ENCODE results near the gene RNASEH1.

Gene RNASEH1

DNA sequence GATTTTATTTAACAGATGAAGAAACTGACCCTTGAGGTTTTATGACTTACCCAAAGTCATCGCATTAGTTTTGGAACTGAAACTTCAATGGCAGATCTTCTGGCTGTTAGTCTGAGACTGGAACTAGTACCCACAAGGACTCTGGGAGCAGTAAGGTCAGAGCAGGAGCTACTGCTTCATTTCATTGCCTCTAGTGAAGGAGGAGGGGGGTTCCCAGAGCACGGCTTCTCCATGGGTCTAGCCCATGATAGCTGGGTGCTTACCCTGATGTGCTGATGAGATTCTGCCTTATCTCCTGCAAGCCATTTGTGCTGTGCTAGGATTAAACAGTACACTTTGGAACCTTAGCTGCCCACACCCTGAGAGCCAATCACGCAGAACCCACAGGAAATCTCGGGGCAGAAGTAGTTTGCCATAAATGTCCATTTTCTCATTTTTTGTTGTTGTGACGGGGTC lies 5.4 kb upstream of the RNASEH1 start:
- TF ChIP-seq, protein P1, sequence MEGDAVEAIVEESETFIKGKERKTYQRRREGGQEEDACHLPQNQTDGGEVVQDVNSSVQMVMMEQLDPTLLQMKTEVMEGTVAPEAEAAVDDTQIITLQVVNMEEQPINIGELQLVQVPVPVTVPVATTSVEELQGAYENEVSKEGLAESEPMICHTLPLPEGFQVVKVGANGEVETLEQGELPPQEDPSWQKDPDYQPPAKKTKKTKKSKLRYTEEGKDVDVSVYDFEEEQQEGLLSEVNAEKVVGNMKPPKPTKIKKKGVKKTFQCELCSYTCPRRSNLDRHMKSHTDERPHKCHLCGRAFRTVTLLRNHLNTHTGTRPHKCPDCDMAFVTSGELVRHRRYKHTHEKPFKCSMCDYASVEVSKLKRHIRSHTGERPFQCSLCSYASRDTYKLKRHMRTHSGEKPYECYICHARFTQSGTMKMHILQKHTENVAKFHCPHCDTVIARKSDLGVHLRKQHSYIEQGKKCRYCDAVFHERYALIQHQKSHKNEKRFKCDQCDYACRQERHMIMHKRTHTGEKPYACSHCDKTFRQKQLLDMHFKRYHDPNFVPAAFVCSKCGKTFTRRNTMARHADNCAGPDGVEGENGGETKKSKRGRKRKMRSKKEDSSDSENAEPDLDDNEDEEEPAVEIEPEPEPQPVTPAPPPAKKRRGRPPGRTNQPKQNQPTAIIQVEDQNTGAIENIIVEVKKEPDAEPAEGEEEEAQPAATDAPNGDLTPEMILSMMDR (IDR thresholded peaks at IDR 0.05; ENCODE audit: extremely low read depth, insufficient read depth, missing control alignments): no peak
- in situ Hi-C loops (cut with MboI; ENCODE audit: low pct_unique_long_range_greater_than_20kb, low sequenced_read_pairs, unreplicated experiment): no loop called here
- peak; percentile 67 for DNase-seq (ENCODE audit: low spot score)

DNA sequence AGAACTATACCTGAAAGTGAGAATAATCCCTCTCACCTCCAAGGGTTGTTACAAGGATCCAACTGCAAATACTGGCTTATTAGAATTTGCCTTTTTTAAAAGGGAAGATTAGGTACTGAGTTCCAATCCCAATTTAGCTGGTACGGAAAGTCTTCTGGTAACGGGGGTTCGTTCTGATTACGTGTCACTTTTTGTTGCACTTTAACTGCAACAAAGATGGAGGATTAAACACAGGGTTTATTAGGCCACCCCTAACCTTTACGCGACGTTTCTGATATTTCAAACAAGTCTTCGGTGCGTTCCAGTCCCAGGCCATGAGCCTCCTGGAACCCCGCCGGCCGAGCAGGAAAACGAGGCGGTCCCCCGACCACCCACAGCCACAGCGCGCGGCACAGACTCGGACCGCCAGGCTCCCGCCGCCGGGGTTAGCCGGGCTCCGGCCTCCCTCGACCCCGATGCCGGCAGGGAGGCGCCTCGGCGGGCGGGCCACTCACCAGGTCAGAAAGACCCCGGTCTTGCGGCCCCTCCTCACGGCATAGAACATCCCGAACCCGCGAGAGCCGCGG lies 411 bp downstream of the RNASEH1 start:
- in situ Hi-C loops (cut with MboI; ENCODE audit: low pct_unique_long_range_greater_than_20kb, low sequenced_read_pairs, unreplicated experiment): no loop called here
- TF ChIP-seq, protein P1 (IDR thresholded peaks at IDR 0.05; ENCODE audit: extremely low read depth, insufficient read depth, missing control alignments): no peak
- DNase-seq (ENCODE audit: low spot score): no peak

DNA sequence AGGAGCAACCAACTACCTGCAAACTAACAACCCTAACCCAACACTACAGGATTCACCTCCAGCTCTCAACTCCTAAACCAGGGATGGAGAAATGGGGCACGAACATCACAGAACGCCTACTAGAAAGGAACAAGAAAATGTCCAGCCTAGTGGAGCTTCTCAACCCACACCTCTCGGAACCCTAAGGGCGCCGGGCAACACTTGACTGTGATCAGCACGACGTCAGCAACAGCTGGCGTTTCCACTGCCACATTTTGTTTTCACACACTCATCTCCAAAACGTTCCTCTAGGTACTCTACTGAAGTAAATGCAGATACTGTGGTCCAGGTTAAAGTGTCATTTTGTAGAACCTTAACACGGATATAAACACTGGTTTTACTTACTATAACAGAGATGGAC lies 4.2 kb downstream of the RNASEH1 start:
- TF ChIP-seq, protein P1 (IDR thresholded peaks at IDR 0.05; ENCODE audit: extremely low read depth, insufficient read depth, missing control alignments): no peak
- no peak for DNase-seq (ENCODE audit: low spot score)
- in situ Hi-C loops (cut with MboI; ENCODE audit: low pct_unique_long_range_greater_than_20kb, low sequenced_read_pairs, unreplicated experiment): no loop called here

DNA sequence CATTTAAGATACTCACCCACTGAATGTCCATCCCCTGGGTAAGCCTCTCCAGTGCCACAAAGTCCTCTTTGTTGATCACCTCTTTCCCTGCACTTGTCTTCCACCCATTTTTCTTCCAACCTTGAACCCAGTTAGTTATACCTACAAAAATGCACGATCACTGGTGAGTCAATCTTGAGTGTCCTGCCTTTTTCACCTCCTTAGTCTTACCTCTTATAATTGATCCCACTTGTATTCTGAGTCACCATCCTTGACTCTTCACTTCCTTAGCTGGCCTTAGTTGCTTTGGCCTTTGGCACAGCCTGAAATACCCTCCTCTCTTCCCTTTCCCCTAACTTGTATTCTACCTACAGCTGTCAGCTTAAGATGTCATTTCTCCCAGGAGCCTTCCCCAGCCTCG lies 10.2 kb downstream of the RNASEH1 start:
- in situ Hi-C loops (cut with MboI; ENCODE audit: low pct_unique_long_range_greater_than_20kb, low sequenced_read_pairs, unreplicated experiment): no loop called here
- TF ChIP-seq, protein P1 (IDR thresholded peaks at IDR 0.05; ENCODE audit: extremely low read depth, insufficient read depth, missing control alignments): no peak
- DNase-seq (ENCODE audit: low spot score): no peak

DNA sequence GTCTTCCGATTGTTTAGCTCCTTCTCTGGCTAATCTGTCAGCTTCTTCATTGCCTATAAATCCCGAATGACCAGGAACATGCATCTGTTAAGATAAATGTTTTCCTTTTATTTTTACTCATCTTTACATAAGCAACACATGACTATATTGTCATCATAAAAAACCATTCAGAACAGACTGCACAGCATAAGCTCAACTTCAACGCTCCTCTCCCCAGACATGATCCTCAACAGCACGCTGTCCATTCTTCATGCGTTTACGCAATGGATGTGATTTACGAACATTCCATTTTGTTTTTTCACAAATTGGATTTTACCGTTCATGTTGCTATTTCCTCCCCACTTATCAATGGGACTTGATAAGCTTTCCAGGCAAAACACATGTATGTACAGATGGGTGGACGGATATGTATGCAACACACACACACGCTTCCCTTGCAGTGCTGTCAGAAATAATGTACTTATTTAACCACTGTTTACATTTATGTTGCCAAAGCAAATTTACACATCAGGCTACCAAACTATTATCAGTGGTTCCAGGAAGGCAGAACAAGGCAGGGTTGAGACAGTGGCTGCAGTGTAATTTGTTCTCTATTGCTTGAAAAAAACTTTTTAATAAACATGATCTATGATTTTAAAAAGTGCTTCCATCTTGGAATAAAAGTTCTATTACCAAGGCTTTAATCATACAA lies 12.2 kb downstream of the RNASEH1 start:
- no peak for DNase-seq (ENCODE audit: low spot score)
- in situ Hi-C loops (cut with MboI; ENCODE audit: low pct_unique_long_range_greater_than_20kb, low sequenced_read_pairs, unreplicated experiment): no loop called here
- TF ChIP-seq, protein P1 (IDR thresholded peaks at IDR 0.05; ENCODE audit: extremely low read depth, insufficient read depth, missing control alignments): no peak

DNA sequence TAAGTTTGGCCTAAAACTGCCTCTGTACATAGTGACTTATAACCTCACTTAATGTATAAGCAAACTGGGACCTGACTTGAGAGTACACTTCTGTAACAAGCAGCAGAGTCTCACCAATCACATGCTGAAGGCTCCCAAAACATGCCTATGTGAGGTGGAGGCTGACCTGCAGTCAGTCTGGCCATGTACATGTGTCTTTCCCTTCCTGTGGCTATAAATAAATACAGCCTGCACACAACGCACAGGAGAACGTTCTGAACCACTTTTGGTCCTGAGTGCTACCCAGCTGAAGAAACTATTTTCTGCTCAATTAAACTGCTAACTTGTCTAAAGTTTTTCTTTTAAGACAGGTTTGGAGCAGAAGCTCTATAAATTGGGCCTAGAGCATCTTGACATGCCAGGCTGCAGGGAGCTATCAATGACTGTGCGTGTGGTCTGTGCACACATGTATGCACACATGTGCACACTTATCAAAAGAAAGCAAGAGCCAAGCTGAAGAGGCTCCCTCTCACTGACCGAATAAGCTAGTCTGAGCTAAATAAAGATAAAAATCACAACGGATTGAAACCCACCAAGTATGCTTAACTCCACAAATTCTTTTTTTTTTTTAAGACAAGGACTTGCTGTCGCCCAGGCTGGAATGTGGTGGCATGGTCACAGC lies 15.0 kb downstream of the RNASEH1 start:
- in situ Hi-C loops (cut with MboI; ENCODE audit: low pct_unique_long_range_greater_than_20kb, low sequenced_read_pairs, unreplicated experiment): no loop called here

More for the DNA sequence above, 15.0 kb downstream of the RNASEH1 start:
- no peak for DNase-seq (ENCODE audit: low spot score)
- TF ChIP-seq, protein P1 (IDR thresholded peaks at IDR 0.05; ENCODE audit: extremely low read depth, insufficient read depth, missing control alignments): no peak
